Measurements from ENCODE around the gene CDKAL1. TPM values are rescaled to one million over a fixed set of nuclear protein-coding genes. Genes with fewer than 3 reads are reported as not detected.

Gene CDKAL1
- total and polyA plus RNA-seq, 2 experiments from 2014 or later, result 14.4 to 19.5 TPM

DNA sequence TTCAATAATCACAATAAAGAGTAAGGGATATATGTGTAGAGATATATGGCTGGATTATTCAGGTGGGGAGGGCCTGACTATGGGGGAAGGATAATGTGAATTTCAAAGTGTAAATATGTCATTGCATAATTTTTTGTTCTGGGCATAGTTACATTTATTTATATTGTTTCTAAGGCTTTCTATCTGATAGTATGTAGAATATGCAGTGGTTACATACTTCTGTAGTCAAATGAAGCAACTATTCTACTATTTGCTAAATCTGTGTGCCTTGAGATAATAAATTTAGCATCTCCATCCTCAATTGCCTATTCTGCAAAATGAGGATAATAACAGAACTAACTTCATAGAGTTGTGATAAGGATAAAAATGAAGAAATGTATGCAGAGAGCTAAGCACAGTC is 359.2 kb downstream of the CDKAL1 start:
- TF ChIP-seq, protein P1, sequence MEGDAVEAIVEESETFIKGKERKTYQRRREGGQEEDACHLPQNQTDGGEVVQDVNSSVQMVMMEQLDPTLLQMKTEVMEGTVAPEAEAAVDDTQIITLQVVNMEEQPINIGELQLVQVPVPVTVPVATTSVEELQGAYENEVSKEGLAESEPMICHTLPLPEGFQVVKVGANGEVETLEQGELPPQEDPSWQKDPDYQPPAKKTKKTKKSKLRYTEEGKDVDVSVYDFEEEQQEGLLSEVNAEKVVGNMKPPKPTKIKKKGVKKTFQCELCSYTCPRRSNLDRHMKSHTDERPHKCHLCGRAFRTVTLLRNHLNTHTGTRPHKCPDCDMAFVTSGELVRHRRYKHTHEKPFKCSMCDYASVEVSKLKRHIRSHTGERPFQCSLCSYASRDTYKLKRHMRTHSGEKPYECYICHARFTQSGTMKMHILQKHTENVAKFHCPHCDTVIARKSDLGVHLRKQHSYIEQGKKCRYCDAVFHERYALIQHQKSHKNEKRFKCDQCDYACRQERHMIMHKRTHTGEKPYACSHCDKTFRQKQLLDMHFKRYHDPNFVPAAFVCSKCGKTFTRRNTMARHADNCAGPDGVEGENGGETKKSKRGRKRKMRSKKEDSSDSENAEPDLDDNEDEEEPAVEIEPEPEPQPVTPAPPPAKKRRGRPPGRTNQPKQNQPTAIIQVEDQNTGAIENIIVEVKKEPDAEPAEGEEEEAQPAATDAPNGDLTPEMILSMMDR (IDR thresholded peaks at IDR 0.05; ENCODE audit: poor library complexity), result no peak
- TF ChIP-seq EZH2 (IDR thresholded peaks at IDR 0.05; ENCODE audit: borderline replicate concordance) (no peak), EZH2phosphoT487 (IDR thresholded peaks at IDR 0.05; ENCODE audit: low read depth, severe bottlenecking, unreplicated experiment) (no peak)
- H3K36me3 ChIP-seq (replicated peaks; ENCODE audit: insufficient read depth, low read depth), result no peaks in the 10 kb centered on the region
- H3K27ac ChIP-seq, result no peak overlapping the region
- no peak overlapping the region for H3K4me3 ChIP-seq
- no peak overlapping the region for H3K4me2 ChIP-seq
- H3K9me3 ChIP-seq (ENCODE audit: low read depth), result no peaks in the 10 kb centered on the region
- no peak overlapping the region for H2AFZ ChIP-seq
- no peaks in the 10 kb centered on the region for H3K9me2 ChIP-seq (replicated peaks; ENCODE audit: insufficient read depth)
- no peaks in the 10 kb centered on the region for H4K20me1 ChIP-seq (ENCODE audit: insufficient read depth, poor library complexity, severe bottlenecking)
- no peak for DNase-seq (ENCODE audit: low spot score)
- H3K4me1 ChIP-seq (ENCODE audit: insufficient read depth), result no peaks in the 10 kb centered on the region
- no peaks in the 10 kb centered on the region for H3K27me3 ChIP-seq
- no peaks in the 10 kb centered on the region for H3K79me2 ChIP-seq

DNA sequence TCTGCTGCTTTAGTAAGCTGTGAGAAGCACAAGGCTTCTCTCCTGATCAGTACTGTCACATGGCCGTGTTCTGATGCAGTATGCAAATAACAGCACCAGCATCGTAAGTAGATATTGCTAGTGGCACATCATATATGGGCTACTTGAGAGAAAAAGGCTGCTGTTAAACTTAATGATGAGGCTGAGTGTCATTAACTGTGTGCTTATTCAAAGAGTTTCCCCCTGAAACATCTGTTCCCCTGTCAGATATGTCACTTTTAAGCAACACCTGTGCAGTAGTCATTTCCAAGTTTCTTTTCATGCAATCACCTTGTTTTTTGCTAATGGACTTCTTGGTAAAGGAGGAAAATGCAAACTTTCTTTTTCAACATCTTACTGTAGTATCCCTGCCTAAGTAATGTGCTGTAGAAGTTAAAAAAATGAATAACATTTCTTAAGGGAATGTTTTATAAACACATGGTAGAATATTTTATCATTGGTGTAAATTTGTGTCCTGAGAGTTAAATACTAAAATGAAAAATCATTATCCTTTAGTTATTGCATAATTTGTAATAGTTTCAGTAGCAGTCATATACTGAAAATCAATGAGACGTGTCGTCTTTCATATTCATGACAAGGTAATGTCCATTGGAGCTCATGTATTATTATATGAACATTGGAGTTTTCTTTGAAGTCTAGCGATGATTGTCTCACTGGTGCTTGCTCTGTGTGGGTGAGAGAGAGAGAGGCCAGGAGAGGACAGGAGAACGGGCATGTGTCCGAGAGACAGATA is 366.3 kb downstream of the CDKAL1 start:
- Histone ChIP-seq H4K20me1 (ENCODE audit: insufficient read depth, poor library complexity, severe bottlenecking) (no peaks in the 10 kb centered on the region), H3K27ac (no peak overlapping the region), H3K36me3 (replicated peaks; ENCODE audit: insufficient read depth, low read depth) (no peaks in the 10 kb centered on the region), H3K79me2 (no peaks in the 10 kb centered on the region), H2AFZ (no peak overlapping the region), H3K27me3 (no peaks in the 10 kb centered on the region), H3K4me2 (no peak overlapping the region), H3K9me2 (replicated peaks; ENCODE audit: insufficient read depth) (no peaks in the 10 kb centered on the region), H3K9me3 (ENCODE audit: low read depth) (peaks cover 1% of the 10 kb centered on the region), H3K4me3 (no peak overlapping the region), H3K4me1 (ENCODE audit: insufficient read depth) (no peaks in the 10 kb centered on the region)
- TF ChIP-seq, protein P1 (IDR thresholded peaks at IDR 0.05; ENCODE audit: poor library complexity), result no peak
- no peak for TF ChIP-seq EZH2phosphoT487 (IDR thresholded peaks at IDR 0.05; ENCODE audit: low read depth, severe bottlenecking, unreplicated experiment)
- no peak for TF ChIP-seq EZH2 (IDR thresholded peaks at IDR 0.05; ENCODE audit: borderline replicate concordance)
- WGBS (ENCODE audit: low lambda C conversion rate, missing lambda C conversion rate), result 87% methylated on average over 7 of the region's 7 CpGs
- DNase-seq (ENCODE audit: low spot score), result no peak

DNA sequence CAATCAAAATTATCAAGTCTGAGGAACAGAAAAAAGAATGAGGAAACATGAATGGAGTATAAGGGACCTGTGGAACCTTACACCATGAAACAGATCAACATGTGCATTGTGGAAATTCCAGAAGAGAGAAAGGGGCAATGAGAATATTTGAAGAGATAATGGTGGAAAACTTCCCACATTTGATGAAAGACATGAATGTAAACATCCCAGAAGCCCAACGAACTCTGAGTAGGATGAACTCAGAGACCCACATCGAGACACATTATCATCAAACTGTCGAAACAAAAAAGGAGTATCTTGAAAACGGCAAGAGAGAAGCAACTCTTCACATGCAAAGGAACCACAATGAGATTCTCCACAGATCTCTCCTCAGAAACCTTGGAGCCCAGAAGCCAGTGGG is 371.1 kb downstream of the CDKAL1 start:
- no peaks in the 10 kb centered on the region for H3K27me3 ChIP-seq
- 78% methylated on average over 4 of the region's 4 CpGs for WGBS (ENCODE audit: low lambda C conversion rate, missing lambda C conversion rate)
- peaks cover 6% of the 10 kb centered on the region for H3K9me3 ChIP-seq (ENCODE audit: low read depth)

More for the DNA sequence above, 371.1 kb downstream of the CDKAL1 start:
- Histone ChIP-seq H3K4me1 (ENCODE audit: insufficient read depth) (no peaks in the 10 kb centered on the region), H3K27ac (no peak overlapping the region), H3K36me3 (replicated peaks; ENCODE audit: insufficient read depth, low read depth) (no peaks in the 10 kb centered on the region), H3K9me2 (replicated peaks; ENCODE audit: insufficient read depth) (peaks cover 3% of the 10 kb centered on the region), H3K4me3 (no peak overlapping the region), H3K4me2 (no peak overlapping the region), H4K20me1 (ENCODE audit: insufficient read depth, poor library complexity, severe bottlenecking) (no peaks in the 10 kb centered on the region), H2AFZ (no peak overlapping the region), H3K79me2 (no peaks in the 10 kb centered on the region)
- no peak for DNase-seq (ENCODE audit: low spot score)
- TF ChIP-seq EZH2 (IDR thresholded peaks at IDR 0.05; ENCODE audit: borderline replicate concordance), result no peak
- TF ChIP-seq, protein P1 (IDR thresholded peaks at IDR 0.05; ENCODE audit: poor library complexity), result no peak
- TF ChIP-seq EZH2phosphoT487 (IDR thresholded peaks at IDR 0.05; ENCODE audit: low read depth, severe bottlenecking, unreplicated experiment), result no peak

Measured in hepatocyte (in vitro differentiated cells).